Measurements from ENCODE around the gene C6orf118. TPM values are rescaled to one million over a fixed set of nuclear protein-coding genes. Genes with fewer than 3 reads are reported as not detected.

Gene C6orf118
- not detected for polyA plus RNA-seq (2012; ENCODE audit: low read depth, missing spikeins)

- DNase-seq (ENCODE audit: insufficient read length, low spot score) (no peak), FAIRE-seq (no peak)
- TF ChIP-seq POLR2AphosphoS5 (IDR thresholded peaks at IDR 0.05; ENCODE audit: low read depth, low read length) (no peak), POLR2A (IDR thresholded peaks at IDR 0.05; ENCODE audit: low read depth, low read length) (no peak), TAF1 (IDR thresholded peaks at IDR 0.05; ENCODE audit: low read depth, low read length) (no peak), SPI1 (IDR thresholded peaks at IDR 0.05; ENCODE audit: low read depth, low read length) (no peak), PAX5 (IDR thresholded peaks at IDR 0.05; ENCODE audit: insufficient read depth, low read length, severe bottlenecking) (no peak), POU2F2 (IDR thresholded peaks at IDR 0.05; ENCODE audit: low read depth, low read length) (no peak)
Measured at GRCh38 chr6:165308926-165309731, at the start of gene C6orf118. Gene C6orf118, minus strand, starts transcription at chr6:165309605. Its CDS starts 19 bp downstream, at chr6:165309586.

- DNase-seq (ENCODE audit: insufficient read length, low spot score) (no peak), FAIRE-seq (no peak)
- no peak for TF ChIP-seq POLR2A (IDR thresholded peaks at IDR 0.05; ENCODE audit: low read depth, low read length)
- no peak for TF ChIP-seq POLR2AphosphoS5 (IDR thresholded peaks at IDR 0.05; ENCODE audit: low read depth, low read length)
- no peak for TF ChIP-seq SPI1 (IDR thresholded peaks at IDR 0.05; ENCODE audit: low read depth, low read length)
- TF ChIP-seq PAX5 (IDR thresholded peaks at IDR 0.05; ENCODE audit: insufficient read depth, low read length, severe bottlenecking) = no peak
- TF ChIP-seq TAF1 (IDR thresholded peaks at IDR 0.05; ENCODE audit: low read depth, low read length) = no peak
- no peak for TF ChIP-seq POU2F2 (IDR thresholded peaks at IDR 0.05; ENCODE audit: low read depth, low read length)
Measured at GRCh38 chr6:165345700-165346099, 36.3 kb upstream of the C6orf118 start.

- no peak for TF ChIP-seq POLR2A (IDR thresholded peaks at IDR 0.05; ENCODE audit: low read depth, low read length)
- no peak for TF ChIP-seq PAX5 (IDR thresholded peaks at IDR 0.05; ENCODE audit: insufficient read depth, low read length, severe bottlenecking)
- no peak for TF ChIP-seq SPI1 (IDR thresholded peaks at IDR 0.05; ENCODE audit: low read depth, low read length)
- TF ChIP-seq POLR2AphosphoS5 (IDR thresholded peaks at IDR 0.05; ENCODE audit: low read depth, low read length) = no peak
- TF ChIP-seq POU2F2 (IDR thresholded peaks at IDR 0.05; ENCODE audit: low read depth, low read length) = no peak
- TF ChIP-seq TAF1 (IDR thresholded peaks at IDR 0.05; ENCODE audit: low read depth, low read length) = no peak
- DNase-seq (ENCODE audit: insufficient read length, low spot score) = no peak
- FAIRE-seq = no peak
Measured at GRCh38 chr6:165340532-165340931, 31.1 kb upstream of the C6orf118 start.

- TF ChIP-seq TAF1 (IDR thresholded peaks at IDR 0.05; ENCODE audit: low read depth, low read length) = no peak
- DNase-seq (ENCODE audit: insufficient read length, low spot score) (no peak), FAIRE-seq (no peak)
Measured at GRCh38 chr6:165325609-165326008, 16.2 kb upstream of the C6orf118 start.

- DNase-seq (ENCODE audit: insufficient read length, low spot score) = no peak
- no peak for FAIRE-seq
- TF ChIP-seq POLR2A (IDR thresholded peaks at IDR 0.05; ENCODE audit: low read depth, low read length) (no peak), POLR2AphosphoS5 (IDR thresholded peaks at IDR 0.05; ENCODE audit: low read depth, low read length) (no peak), POU2F2 (IDR thresholded peaks at IDR 0.05; ENCODE audit: low read depth, low read length) (no peak), PAX5 (IDR thresholded peaks at IDR 0.05; ENCODE audit: insufficient read depth, low read length, severe bottlenecking) (no peak), TAF1 (IDR thresholded peaks at IDR 0.05; ENCODE audit: low read depth, low read length) (no peak), SPI1 (IDR thresholded peaks at IDR 0.05; ENCODE audit: low read depth, low read length) (no peak)
Measured at GRCh38 chr6:165321555-165322145, 12.2 kb upstream of the C6orf118 start.

- no peak for FAIRE-seq
Measured at GRCh38 chr6:165321150-165321549, 11.7 kb upstream of the C6orf118 start.

GRCh38 chr6:165317723-165318122 is 8.3 kb upstream of the C6orf118 start:
- DNase-seq (ENCODE audit: insufficient read length, low spot score) (no peak), FAIRE-seq (no peak)
- no peak for TF ChIP-seq POU2F2 (IDR thresholded peaks at IDR 0.05; ENCODE audit: low read depth, low read length)

More at GRCh38 chr6:165321150-165321549, 11.7 kb upstream of the C6orf118 start:
- no peak for TF ChIP-seq POU2F2 (IDR thresholded peaks at IDR 0.05; ENCODE audit: low read depth, low read length)
- DNase-seq (ENCODE audit: insufficient read length, low spot score) = no peak

- DNase-seq (ENCODE audit: insufficient read length, low spot score) = no peak
- no peak for TF ChIP-seq SPI1 (IDR thresholded peaks at IDR 0.05; ENCODE audit: low read depth, low read length)
- no peak for TF ChIP-seq TAF1 (IDR thresholded peaks at IDR 0.05; ENCODE audit: low read depth, low read length)
- no peak for TF ChIP-seq POU2F2 (IDR thresholded peaks at IDR 0.05; ENCODE audit: low read depth, low read length)
- TF ChIP-seq POLR2AphosphoS5 (IDR thresholded peaks at IDR 0.05; ENCODE audit: low read depth, low read length) = no peak
- no peak for TF ChIP-seq PAX5 (IDR thresholded peaks at IDR 0.05; ENCODE audit: insufficient read depth, low read length, severe bottlenecking)
- no peak for TF ChIP-seq POLR2A (IDR thresholded peaks at IDR 0.05; ENCODE audit: low read depth, low read length)
- FAIRE-seq = no peak
Measured at GRCh38 chr6:165306955-165307354, 2.5 kb downstream of the C6orf118 start.

- DNase-seq (ENCODE audit: insufficient read length, low spot score) (no peak), FAIRE-seq (no peak)
- TF ChIP-seq PAX5 (IDR thresholded peaks at IDR 0.05; ENCODE audit: insufficient read depth, low read length, severe bottlenecking) = no peak
- TF ChIP-seq SPI1 (IDR thresholded peaks at IDR 0.05; ENCODE audit: low read depth, low read length) = no peak
- no peak for TF ChIP-seq POLR2A (IDR thresholded peaks at IDR 0.05; ENCODE audit: low read depth, low read length)
- TF ChIP-seq TAF1 (IDR thresholded peaks at IDR 0.05; ENCODE audit: low read depth, low read length) = no peak
- no peak for TF ChIP-seq POLR2AphosphoS5 (IDR thresholded peaks at IDR 0.05; ENCODE audit: low read depth, low read length)
- TF ChIP-seq POU2F2 (IDR thresholded peaks at IDR 0.05; ENCODE audit: low read depth, low read length) = no peak
Measured at GRCh38 chr6:165301372-165302246, 7.8 kb downstream of the C6orf118 start.
